ENCODE results near the gene RASAL2. TPM values are rescaled to one million over a fixed set of nuclear protein-coding genes. Genes with fewer than 3 reads are reported as not detected.

Gene RASAL2
- total and polyA plus RNA-seq, 12 donors: 2.4 to 31.5 (median 15.0) TPM

- Histone ChIP-seq H3K4me3 (no peak overlapping the region), H3K4me1 (replicated peaks in 1 of 2) (peaks cover 5 to 16% of the 10 kb centered on the region in 2 donors), H3K27ac (no peak overlapping the region), H3K36me3 (replicated peaks in 1 of 2) (no peaks in the 10 kb centered on the region), H3K9me3 (replicated peaks in 1 of 3) (no peaks in the 10 kb centered on the region), H3K27me3 (no peaks in the 10 kb centered on the region)
- no peak for DNase-seq
- WGBS, 4 donors: 56 to 83% (median 70%) methylated on average over 2 of the region's 2 CpGs
- no peak for TF ChIP-seq CTCF (IDR thresholded peaks at IDR 0.05)
- TF ChIP-seq POLR2A (IDR thresholded peaks at IDR 0.05): no peak
- intact Hi-C loops (cut with DNase I): no loop called here
Observed at GRCh38 chr1:178342745-178343144, 248.8 kb downstream of the RASAL2 start.

GRCh38 chr1:178344513-178345091 lies 250.7 kb downstream of the RASAL2 start:
- H3K27ac ChIP-seq: peak overlapping the region in 4 of 5 donors; percentile 43 to 63 (median 54)

GRCh38 chr1:178345238-178345637 lies 251.3 kb downstream of the RASAL2 start:
- H3K36me3 ChIP-seq (replicated peaks in 1 of 2): no peaks in the 10 kb centered on the region
- no peaks in the 10 kb centered on the region for H3K9me3 ChIP-seq (replicated peaks in 1 of 3)
- DNase-seq: no peak
- peak overlapping the region in 1 of 5 donors; percentile 63 for H3K27ac ChIP-seq
- H3K27me3 ChIP-seq: no peaks in the 10 kb centered on the region
- intact Hi-C loops (cut with DNase I): no loop called here
- H3K4me3 ChIP-seq: no peak overlapping the region
- peaks cover 5 to 16% of the 10 kb centered on the region in 2 donors for H3K4me1 ChIP-seq (replicated peaks in 1 of 2)
- 81 to 95% (median 90%) methylated on average over 4 of the region's 4 CpGs for WGBS, 4 donors
- TF ChIP-seq CTCF (IDR thresholded peaks at IDR 0.05) (no peak), POLR2A (IDR thresholded peaks at IDR 0.05) (no peak)

More at GRCh38 chr1:178344513-178345091, 250.7 kb downstream of the RASAL2 start:
- DNase-seq: peak in 1 of 7 donors; percentile 11
- no peaks in the 10 kb centered on the region for H3K9me3 ChIP-seq (replicated peaks in 1 of 3)
- peaks cover 5 to 16% of the 10 kb centered on the region in 2 donors for H3K4me1 ChIP-seq (replicated peaks in 1 of 2)
- intact Hi-C loops (cut with DNase I): no loop called here
- H3K4me3 ChIP-seq: no peak overlapping the region
- H3K36me3 ChIP-seq (replicated peaks in 1 of 2): no peaks in the 10 kb centered on the region
- TF ChIP-seq CTCF (IDR thresholded peaks at IDR 0.05) (peak; percentile 35 to 64 (median 50)), POLR2A (IDR thresholded peaks at IDR 0.05) (no peak)
- no peaks in the 10 kb centered on the region for H3K27me3 ChIP-seq
- 9 to 16% (median 13%) methylated on average over 5 of the region's 5 CpGs for WGBS, 4 donors

GRCh38 chr1:178345807-178346206 lies 251.9 kb downstream of the RASAL2 start:
- Histone ChIP-seq H3K4me1 (replicated peaks in 1 of 2) (peaks cover 5 to 16% of the 10 kb centered on the region in 2 donors), H3K9me3 (replicated peaks in 1 of 3) (no peaks in the 10 kb centered on the region), H3K27me3 (no peaks in the 10 kb centered on the region), H3K4me3 (no peak overlapping the region), H3K36me3 (replicated peaks in 1 of 2) (no peaks in the 10 kb centered on the region), H3K27ac (no peak overlapping the region)
- intact Hi-C loops (cut with DNase I): no loop called here
- no peak for DNase-seq
- TF ChIP-seq CTCF (IDR thresholded peaks at IDR 0.05) (no peak), POLR2A (IDR thresholded peaks at IDR 0.05) (no peak)
- 72 to 85% (median 81%) methylated on average over 1 of the region's 1 CpG for WGBS, 4 donors

Measured in adrenal gland (tissue), 12 donors.